ENCODE data around the gene SPATA32. TPM values are rescaled to one million over a fixed set of nuclear protein-coding genes. Genes with fewer than 3 reads are reported as not detected.

The SPATA32 gene
- total and polyA plus RNA-seq, 9 donors: 0.12 TPM; not detected in 8

DNA sequence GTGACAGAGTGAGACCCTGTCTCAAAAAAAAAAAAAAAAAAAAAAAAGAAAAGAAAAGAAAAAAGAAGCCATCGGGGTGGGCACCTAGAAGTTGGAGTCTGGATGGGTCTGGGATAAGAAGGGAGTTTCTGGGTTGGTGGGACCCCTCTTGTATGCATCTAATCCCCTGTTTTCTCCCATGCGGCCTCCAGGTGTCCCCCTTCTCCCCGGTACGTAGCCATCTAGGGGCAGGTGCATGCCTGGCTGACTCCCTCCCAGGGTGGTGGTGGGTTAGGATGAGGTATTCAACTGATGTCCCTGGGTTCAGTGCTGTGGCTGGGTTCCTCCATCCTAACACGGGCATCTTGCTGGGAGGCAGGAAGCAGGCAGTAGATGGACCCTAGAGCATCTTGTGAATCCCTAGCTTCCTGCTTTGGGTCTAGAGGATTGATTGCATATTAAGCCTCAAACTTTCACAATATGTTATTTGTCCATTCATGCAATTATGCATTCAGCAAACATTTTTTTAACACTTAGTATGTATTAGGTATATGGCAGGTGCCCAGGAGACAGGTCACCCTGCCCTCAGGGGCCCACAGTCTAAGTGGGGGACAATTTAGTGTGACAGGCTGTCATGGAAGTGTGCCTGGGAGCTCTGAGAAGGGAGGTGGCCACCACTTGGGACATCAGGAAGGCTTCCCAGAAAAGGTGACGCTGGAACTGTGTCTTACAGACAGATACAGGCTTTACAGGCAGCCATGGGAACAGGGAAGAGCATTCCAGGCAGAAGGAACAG lies 27.1 kb downstream of the SPATA32 start:
- H3K27me3 ChIP-seq: no peaks in the 10 kb centered on the region
- H3K4me1 ChIP-seq (ENCODE audit: insufficient read depth): no peaks in the 10 kb centered on the region
- WGBS, 3 donors: 11 to 27% (median 15%) methylated on average over 6 of the region's 6 CpGs
- H3K9me3 ChIP-seq: no peaks in the 10 kb centered on the region
- H3K4me3 ChIP-seq: no peak overlapping the region
- DNase-seq: no peak
- intact Hi-C loops (cut with DNase I): loop anchor here in 1 of 4 donors (5.0 kb wide), 1 partner anchor 147 kb away; no protein-coding TSS in a partner anchor
- TF ChIP-seq, protein P1, sequence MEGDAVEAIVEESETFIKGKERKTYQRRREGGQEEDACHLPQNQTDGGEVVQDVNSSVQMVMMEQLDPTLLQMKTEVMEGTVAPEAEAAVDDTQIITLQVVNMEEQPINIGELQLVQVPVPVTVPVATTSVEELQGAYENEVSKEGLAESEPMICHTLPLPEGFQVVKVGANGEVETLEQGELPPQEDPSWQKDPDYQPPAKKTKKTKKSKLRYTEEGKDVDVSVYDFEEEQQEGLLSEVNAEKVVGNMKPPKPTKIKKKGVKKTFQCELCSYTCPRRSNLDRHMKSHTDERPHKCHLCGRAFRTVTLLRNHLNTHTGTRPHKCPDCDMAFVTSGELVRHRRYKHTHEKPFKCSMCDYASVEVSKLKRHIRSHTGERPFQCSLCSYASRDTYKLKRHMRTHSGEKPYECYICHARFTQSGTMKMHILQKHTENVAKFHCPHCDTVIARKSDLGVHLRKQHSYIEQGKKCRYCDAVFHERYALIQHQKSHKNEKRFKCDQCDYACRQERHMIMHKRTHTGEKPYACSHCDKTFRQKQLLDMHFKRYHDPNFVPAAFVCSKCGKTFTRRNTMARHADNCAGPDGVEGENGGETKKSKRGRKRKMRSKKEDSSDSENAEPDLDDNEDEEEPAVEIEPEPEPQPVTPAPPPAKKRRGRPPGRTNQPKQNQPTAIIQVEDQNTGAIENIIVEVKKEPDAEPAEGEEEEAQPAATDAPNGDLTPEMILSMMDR (IDR thresholded peaks at IDR 0.05): no peak
- TF ChIP-seq EP300 (IDR thresholded peaks at IDR 0.05): no peak
- no peak for TF ChIP-seq POLR2A (IDR thresholded peaks at IDR 0.05)
- no peak overlapping the region for H3K27ac ChIP-seq
- no peaks in the 10 kb centered on the region for H3K36me3 ChIP-seq

DNA sequence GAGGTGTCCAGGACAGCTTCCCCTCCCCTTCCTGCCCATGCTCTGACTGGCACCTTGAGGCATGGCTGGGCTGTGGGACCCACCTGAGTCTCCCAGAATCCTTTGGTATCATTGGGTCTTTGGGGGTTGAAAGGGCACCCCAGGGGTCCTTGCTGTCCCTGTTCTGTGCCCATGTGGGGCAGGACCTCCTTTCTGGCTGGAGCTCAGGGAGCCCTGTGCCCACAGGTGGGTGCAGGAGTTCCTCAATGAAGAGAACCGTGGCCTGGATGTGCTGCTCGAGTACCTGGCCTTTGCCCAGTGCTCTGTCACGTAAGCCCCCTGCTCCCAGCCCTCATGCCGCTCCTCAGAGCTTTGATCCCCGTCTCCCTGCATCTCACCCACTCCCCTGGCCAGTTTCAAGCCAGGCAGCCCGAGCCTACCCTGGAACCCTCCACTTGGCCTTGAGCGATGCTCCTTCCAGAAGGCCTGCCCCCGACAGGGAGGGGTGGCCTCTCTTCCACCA lies 28.4 kb downstream of the SPATA32 start:
- H3K4me3 ChIP-seq: no peak overlapping the region
- TF ChIP-seq, protein P1 (IDR thresholded peaks at IDR 0.05): no peak
- TF ChIP-seq EP300 (IDR thresholded peaks at IDR 0.05) (no peak), POLR2A (IDR thresholded peaks at IDR 0.05) (no peak)
- H3K27me3 ChIP-seq: no peaks in the 10 kb centered on the region
- 44 to 50% (median 49%) methylated on average over 8 of the region's 8 CpGs for WGBS, 3 donors
- intact Hi-C loops (cut with DNase I): no loop called here
- no peaks in the 10 kb centered on the region for H3K4me1 ChIP-seq (ENCODE audit: insufficient read depth)
- no peak for DNase-seq
- no peaks in the 10 kb centered on the region for H3K9me3 ChIP-seq
- no peak overlapping the region for H3K27ac ChIP-seq
- H3K36me3 ChIP-seq: no peaks in the 10 kb centered on the region

DNA sequence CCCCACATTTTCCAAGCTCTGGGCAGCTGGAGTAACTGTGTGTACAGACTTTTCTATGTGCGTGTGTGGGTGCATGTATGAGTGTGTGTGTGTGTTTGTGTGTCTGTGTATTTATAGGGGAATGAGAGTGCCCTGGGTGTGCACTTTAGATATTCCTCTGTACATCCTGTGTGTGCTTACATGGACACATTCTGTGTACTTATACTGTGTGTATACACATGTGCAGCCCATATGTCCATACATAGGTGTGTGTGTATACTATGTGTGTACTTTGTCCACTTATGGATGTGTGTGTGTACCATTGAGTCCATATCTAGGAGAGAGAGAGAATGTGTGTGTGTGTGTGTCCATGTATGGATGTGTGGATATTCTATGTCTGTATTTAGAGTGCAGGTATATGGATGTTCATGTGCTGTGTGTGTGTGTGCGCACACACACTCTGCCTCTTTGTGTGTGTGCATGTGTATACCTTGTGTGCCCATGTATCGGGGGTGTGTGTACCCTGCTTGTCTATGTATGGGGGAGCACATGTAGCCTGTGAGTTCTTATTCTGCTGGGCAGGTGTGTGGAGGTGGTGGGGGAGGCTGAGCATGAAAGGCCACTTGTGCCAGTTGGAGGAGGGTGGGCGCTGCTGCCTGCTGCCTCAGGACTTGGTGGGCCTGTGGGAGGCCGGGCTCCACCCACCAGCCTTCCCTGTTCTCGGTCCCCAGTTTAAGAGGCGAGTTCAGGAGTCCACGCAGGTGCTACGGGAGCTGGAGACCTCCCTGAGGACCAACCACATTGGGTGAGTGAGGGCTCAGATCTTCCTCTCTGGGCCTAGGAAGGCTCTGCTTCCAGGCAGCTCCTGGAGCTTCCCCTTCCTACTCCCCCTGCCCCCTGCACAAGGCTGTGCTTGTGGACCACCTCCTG lies 29.1 kb downstream of the SPATA32 start:
- WGBS, 3 donors: 88 to 96% (median 89%) methylated on average over 7 to 9 of the region's 9 CpGs

More for the DNA sequence above, 29.1 kb downstream of the SPATA32 start:
- no peak overlapping the region for H3K27ac ChIP-seq
- H3K4me3 ChIP-seq: no peak overlapping the region
- no peaks in the 10 kb centered on the region for H3K4me1 ChIP-seq (ENCODE audit: insufficient read depth)
- H3K36me3 ChIP-seq: no peaks in the 10 kb centered on the region
- no peak for DNase-seq
- intact Hi-C loops (cut with DNase I): no loop called here
- TF ChIP-seq EP300 (IDR thresholded peaks at IDR 0.05): no peak
- TF ChIP-seq POLR2A (IDR thresholded peaks at IDR 0.05): no peak
- TF ChIP-seq, protein P1 (IDR thresholded peaks at IDR 0.05): no peak
- H3K9me3 ChIP-seq: no peaks in the 10 kb centered on the region
- no peaks in the 10 kb centered on the region for H3K27me3 ChIP-seq

Measured in ovary (tissue), 9 donors.